CMK (cell line): ENCODE results near the gene FAM107B.
A peak's percentile ranks its signal among the peaks of the same experiment; 100 is the strongest.
"Not testable (repeated sequence)": the region's sequence is repeated elsewhere in the genome, so short reads cannot be mapped to it uniquely, and the experiment has no call there.

ENCODE experiments used
- DNase-seq: peaks from one replicate; pipeline ENCODE4 v3.0.0-alpha.2; 2010; ENCODE audit warnings: low read depth

FAM107B gene

GRCh38 chr10:14664345-14664744 lies 110.4 kb downstream of the FAM107B start:
- DNase-seq, result no peak

GRCh38 chr10:14661818-14662217 lies 112.9 kb downstream of the FAM107B start:
- DNase-seq, result no peak

GRCh38 chr10:14660831-14661230 lies 113.9 kb downstream of the FAM107B start:
- no peak for DNase-seq

- no peak for DNase-seq
These were observed 115.0 kb downstream of the FAM107B start for GRCh38 chr10:14659626-14660196.

GRCh38 chr10:14659137-14659536 lies 115.6 kb downstream of the FAM107B start:
- not testable (repeated sequence) for DNase-seq

GRCh38 chr10:14658331-14659127 lies 116.2 kb downstream of the FAM107B start:
- DNase-seq, result no peak

- DNase-seq, result no peak
These were observed 118.5 kb downstream of the FAM107B start for GRCh38 chr10:14656052-14656730.

GRCh38 chr10:14654821-14655382 lies 119.8 kb downstream of the FAM107B start:
- DNase-seq, result no peak

- no peak for DNase-seq
These were observed 121.2 kb downstream of the FAM107B start for GRCh38 chr10:14653271-14654161.

GRCh38 chr10:14652816-14653215 lies 121.9 kb downstream of the FAM107B start:
- DNase-seq, result no peak

GRCh38 chr10:14652067-14652466 lies 122.6 kb downstream of the FAM107B start:
- no peak for DNase-seq

GRCh38 chr10:14649739-14650138 lies 125.0 kb downstream of the FAM107B start:
- DNase-seq, result no peak

GRCh38 chr10:14648946-14649345 lies 125.8 kb downstream of the FAM107B start:
- DNase-seq, result no peak

GRCh38 chr10:14648005-14648765 lies 126.5 kb downstream of the FAM107B start:
- peak; percentile 9 for DNase-seq

GRCh38 chr10:14645239-14645960 lies 129.3 kb downstream of the FAM107B start:
- no peak for DNase-seq

GRCh38 chr10:14639637-14640036 lies 135.1 kb downstream of the FAM107B start:
- no peak for DNase-seq

GRCh38 chr10:14635043-14635710 lies 139.5 kb downstream of the FAM107B start:
- no peak for DNase-seq

GRCh38 chr10:14634572-14634971 lies 140.1 kb downstream of the FAM107B start:
- not testable (repeated sequence) for DNase-seq

GRCh38 chr10:14625765-14626525 lies 148.8 kb downstream of the FAM107B start:
- no peak for DNase-seq
